ENCODE measurements around the gene FAM136A.
A peak's percentile ranks its signal among the peaks of the same experiment; 100 is the strongest.
"Not testable (repeated sequence)": the region's sequence is repeated elsewhere in the genome, so short reads cannot be mapped to it uniquely, and the experiment has no call there.

Gene FAM136A

DNA sequence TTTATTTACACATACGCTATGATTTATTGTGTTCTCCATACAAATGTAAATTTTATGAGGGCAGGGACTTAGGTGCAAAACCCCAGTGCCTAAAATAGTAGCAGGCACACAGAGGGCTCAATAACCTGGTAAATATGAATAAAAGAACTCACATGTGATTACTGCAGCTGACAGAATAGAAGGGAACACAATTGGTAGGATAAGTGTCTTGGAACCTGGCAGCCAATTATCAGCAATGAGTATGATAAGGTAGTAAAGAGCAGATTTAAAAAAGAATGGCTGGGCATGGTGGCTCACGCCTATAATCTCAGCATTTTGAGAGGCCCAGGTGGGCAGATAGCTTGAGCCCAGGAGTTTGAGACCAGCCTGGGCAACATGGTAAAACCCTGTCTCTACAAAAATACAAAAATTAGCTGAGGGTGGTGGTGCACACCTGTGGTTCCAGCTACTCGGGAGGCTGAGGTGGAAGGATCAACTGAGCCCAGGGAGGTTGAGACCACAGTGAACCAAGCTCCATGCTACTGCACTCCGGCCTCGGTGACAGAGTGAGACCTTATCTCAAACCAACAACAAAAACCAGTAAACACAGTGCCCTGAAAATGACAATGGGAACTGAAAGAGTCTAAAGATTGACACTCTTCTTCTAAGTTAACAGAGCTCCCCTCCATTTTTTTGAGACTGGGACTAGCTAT lies 18.2 kb downstream of the FAM136A start:
- DNase-seq: no peak

DNA sequence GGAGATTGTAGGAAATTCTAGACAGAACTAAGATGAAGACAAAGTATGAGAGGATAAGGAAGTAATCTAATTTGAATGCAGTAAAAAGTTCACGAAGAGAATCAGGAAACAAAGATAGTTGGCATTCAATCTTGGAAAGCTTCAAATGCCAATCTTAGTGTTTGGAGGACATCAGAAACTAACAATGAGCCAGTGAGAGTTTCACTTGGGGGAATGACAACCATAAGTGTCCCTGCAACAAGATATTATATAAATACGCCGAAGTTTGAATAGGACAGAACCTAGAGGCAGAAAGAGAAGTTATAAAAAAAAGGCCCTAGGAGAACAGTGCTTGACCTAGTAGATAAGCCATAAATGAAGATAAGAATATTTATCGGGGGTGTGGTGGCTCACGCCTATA lies 19.4 kb downstream of the FAM136A start:
- no peak for DNase-seq

GRCh38 chr2:70280242-70280798 lies 21.5 kb downstream of the FAM136A start:
- no peak for DNase-seq

DNA sequence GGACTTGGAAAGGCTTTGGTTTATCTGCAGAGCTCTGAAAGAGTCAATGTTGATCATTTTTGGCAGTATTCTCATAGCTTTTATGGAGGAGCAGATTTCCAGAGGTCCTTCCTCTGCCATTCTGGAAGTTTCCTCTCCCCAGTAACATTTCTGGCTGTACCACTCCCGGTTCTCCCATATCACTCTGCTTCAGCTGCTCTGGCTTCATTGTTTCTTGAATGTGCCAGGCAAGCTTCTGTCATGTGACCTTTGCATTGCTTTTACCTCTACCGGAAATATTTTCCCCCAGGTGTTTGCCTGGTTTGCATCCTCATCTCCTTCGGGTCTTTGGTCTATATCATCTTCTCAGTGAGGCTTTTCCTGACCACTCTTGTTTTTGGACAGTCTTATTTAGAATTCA lies 31.5 kb downstream of the FAM136A start:
- no peak for DNase-seq

DNA sequence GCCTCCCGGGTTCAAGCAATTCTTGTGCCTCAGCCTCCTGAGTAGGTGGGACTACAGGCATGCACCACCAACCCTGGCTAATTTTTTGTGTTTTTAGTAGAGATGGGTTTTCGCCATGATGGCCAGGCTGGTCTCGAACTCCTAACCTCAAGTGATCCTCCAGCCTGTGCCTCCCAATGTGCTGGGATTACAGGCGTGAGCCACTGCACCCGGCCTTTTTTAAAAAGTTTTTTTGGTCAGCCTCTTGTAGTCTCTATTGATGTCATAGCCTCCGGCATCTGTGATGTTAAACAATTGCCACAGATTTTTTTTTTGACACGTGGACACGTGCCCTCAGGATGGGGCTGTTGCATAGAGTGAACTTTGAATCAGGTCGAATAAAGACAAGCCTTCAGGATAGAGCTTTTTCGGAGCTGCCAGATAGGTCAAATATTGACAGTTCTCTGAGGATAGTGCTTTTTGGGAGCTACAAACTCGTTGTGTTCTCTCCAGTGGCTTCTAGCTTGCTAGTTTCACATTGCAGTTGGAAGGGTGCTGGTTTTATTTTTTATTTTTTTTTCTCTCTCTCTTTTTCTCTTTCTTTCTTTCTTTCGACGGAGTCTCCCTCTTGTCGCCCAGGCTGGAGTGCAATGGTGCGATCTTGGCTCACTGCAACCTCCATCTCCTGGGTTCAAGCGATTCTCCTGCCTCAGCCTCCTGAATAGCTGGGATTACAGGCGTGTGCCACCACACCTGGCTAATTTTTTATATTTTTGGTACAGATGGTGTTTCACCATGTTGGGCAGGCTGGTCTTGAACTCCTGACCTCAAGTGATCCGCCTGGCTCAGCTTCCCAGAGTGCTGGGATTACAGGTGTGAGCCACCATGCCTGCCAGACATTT lies 32.2 kb downstream of the FAM136A start:
- not testable (repeated sequence) for DNase-seq

DNA sequence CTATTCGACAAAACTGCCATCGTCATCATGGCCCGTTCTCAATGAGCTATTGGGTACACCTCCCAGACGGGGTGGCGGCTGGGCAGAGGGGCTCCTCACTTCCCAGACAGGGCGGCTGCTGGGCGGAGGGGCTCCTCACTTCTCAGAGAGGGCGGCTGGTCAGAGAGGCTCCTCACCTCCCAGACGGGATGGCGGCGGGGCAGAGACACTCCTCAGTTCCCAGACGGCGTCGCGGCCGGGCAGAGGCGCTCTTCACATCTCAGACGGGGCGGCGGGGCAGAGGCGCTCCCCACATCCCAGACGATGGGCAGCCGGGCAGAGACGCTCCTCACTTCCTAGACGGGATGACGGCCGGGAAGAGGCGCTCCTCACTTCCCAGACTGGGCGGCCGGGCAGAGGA lies 34.9 kb downstream of the FAM136A start:
- DNase-seq: not testable (repeated sequence)

GRCh38 chr2:70261501-70261900 lies 40.4 kb downstream of the FAM136A start:
- no peak for DNase-seq

DNA sequence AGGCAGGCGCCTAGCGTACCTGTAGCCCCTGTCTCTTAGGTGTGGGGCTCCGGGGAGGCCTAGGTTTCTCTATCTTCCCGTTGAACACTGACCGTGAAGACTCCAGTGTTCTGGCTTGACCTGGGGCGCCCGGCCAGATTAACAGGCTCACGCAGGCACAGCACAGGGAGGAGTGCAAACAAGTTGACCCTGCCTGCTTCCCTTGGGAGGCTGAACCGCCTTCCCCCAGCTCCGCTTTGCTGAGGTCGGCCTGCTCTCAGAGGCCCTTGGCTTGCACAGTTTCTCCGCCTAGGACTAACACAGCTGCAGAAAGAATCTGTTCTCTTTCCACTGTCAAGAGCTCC lies 43.4 kb downstream of the FAM136A start:
- DNase-seq: no peak

DNA sequence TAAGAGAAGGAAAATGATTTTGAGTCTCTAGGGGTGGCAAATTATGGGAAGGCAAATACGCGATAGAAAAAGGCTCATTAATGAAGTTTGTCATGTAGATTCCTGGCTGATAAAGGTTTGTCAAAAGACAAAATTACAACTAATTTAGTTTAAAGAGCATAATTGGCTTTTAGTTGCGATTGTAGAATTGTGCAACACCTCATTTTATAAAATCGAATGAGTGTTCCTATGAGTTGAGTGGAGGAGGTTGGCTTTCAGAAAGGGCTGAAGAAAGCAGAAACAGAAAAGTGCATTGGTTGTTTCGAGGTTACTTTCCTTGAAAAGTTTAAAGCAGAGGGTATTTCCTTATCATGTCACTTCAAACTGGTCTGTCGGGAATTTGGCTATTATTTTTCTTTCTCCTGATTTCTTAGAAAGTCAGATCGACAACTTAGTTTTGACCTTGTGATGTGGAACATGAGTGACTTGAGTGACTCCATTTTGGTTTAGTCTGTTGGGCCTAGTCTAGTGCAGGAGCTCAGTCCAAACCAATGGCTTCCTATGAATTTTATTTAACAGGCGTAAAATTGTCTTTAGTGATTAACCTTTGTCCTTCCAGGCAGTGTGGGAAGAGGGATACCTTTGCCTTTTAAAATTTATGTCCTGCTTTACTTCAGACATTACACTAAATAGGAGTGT lies 46.1 kb downstream of the FAM136A start:
- no peak for DNase-seq

DNA sequence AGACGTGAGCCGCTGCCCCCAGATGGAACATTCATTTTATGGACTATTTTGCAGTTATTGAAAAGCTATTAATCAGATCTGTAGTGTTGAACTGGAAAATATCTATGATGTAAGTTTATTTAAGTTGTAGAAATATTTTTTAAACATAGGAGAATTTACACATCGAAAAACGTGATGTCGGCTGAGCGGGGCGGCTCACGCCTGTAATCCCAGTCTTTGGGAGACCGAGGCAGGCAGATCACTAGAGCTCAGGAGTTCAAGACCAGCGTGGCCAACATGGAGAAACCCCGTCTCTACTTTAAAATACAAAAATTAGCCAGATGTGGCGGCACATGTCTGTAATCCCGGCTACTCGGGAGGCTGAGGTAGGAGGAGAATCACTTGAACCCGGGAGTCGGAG lies 51.4 kb downstream of the FAM136A start:
- DNase-seq: no peak

DNA sequence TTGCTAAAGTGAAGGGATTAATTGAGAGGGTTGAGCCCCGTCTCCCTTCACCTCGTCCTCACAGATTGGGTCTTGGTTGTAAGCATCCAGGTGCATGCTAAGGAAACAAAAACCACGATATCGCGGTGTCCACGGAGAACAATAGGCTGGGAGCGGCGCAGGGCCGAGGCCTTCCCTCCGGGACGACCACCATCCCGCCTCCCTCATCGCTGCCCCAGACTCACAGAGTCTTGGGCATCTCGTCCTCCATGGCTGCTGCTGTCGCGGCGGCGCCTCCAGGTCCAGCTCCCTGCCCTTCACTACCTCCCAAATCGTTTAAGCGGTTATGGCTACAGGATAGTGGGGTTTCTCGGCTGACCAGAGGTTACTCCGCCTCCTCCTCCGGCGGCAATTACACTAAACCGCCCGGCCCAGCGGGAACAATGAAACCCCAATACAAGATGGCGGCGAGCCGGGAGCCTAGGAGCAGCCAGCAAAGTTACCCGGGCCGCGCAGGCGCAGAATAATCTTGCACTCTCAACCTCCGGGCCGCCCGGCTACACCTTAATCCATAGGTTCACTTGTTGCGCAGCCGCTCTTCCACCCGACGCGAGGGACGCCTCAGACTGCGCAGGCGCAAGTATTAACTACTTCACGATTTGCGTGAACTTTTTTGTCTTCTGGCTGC lies 53.6 kb downstream of the FAM136A start, which contains the start of gene TIA1:
Gene TIA1 (minus strand): TSS at position 448 of the 667 bp plus-strand sequence. CDS start 198 bp downstream, at position 250.
- DNase-seq: peak; percentile 97

DNA sequence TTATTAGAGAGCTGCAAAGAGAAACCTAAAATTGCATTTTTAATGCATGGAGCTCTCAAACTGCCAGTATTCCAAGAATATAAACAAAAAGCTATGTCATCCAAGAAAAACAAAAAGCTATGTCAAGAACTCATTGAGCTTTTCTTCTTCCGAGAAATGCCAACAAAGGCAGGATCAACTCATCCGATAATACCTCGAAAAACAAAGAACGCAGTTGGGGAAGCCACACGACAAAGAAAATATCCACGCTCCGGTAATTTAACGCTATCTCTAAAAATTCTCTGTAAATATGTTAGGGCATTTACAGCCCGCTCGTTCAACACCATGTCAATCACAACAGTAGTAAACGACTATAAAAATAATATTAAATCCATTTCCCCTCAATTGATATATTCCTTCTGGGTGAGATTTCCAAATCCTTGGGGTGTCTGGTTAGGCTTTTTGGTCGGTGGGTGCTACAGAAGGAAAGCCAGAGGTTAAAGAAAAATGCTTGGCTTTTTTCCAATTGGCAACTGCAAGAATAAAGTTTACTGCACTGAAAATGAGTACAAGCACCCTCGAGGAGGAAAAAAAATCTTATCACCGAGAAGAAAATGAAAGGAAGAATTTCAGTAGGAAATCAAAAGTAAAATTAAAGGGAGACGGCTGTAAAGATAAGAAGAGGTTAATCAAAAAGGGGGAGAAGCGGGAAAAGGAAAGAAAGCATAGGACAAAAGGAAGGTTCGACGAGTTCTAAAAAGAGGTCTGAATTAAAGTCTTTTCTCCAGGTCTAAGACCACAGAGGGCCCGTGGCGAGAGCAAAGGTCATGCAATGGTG lies 54.3 kb downstream of the FAM136A start:
- DNase-seq: peak; percentile 24

Measured in NCI-H446 treated with DMSO at 0.1 percent for 48 hours (cell line).